ENCODE data around the gene TMEM121.

GRCh38 chr14:105500726-105501101, 25.7 kb upstream of the TMEM121 start:
- TF ChIP-seq EZH2phosphoT487 (conservative IDR thresholded peaks at IDR 0.05; ENCODE audit: low read length) = no peak
- TF ChIP-seq CTCF (IDR thresholded peaks at IDR 0.05; ENCODE audit: insufficient read depth, low read length, poor library complexity, severe bottlenecking) = no peak
